Tibial artery (tissue), 4 donors: ENCODE data around the gene STX1A.

Experiments
- DNase-seq, 2 donors: peaks; one replicate each; pipeline ENCODE4 v3.0.0-alpha.2; 2019
- H3K27ac ChIP-seq, 2 donors: fragments of 200-600 bp; sonication (generic) in 1 of 2; 1 replicate in 1 of 2; 2 replicates in 1 of 2; pipeline ENCODE4 v1.5.1; 2018 to 2019; ENCODE audit warnings: mild to moderate bottlenecking in 1 of 2
- H3K27me3 ChIP-seq, 2 donors: fragments of 200-600 bp; sonication (generic) in 1 of 2; one replicate each; pipeline versions ENCODE4 v1.5.1 to v1.6.0; 2016 to 2019
- H3K36me3 ChIP-seq, 3 donors: fragments of 200-600 bp; sonication (generic) in 2 of 3; one replicate each; pipeline ENCODE4 v1.5.1; 2016 to 2019; ENCODE audit warnings: mild to moderate bottlenecking in 2 of 3
- H3K4me1 ChIP-seq, 4 donors: fragments of 200-600 bp; sonication (generic) in 2 of 4; 1 replicate in 3 of 4; 2 replicates in 1 of 4; pipeline ENCODE4 v1.5.1; 2016 to 2019
- H3K4me3 ChIP-seq, 2 donors: fragments of 200-600 bp; sonication (generic) in 1 of 2; 1 replicate in 1 of 2; 2 replicates in 1 of 2; pipeline ENCODE4 v1.5.1; 2018 to 2019; ENCODE audit warnings: mild to moderate bottlenecking in 2 of 2
- H3K9me3 ChIP-seq, 3 donors: fragments of 200-600 bp; sonication (generic) in 1 of 3; one replicate each; pipeline ENCODE4 v1.5.1; 2016 to 2019
- CTCF ChIP-seq, 2 experiments: fragments of 200-600 bp in 1 of 2; fragments of 450-650 bp in 1 of 2; IDR thresholded peaks; one replicate each; pipeline ENCODE4 v1.5.1; 2017 to 2019; ENCODE audit warnings: antibody characterized with exemption in 2 of 2, mild to moderate bottlenecking in 1 of 2, moderate library complexity in 1 of 2
- intact Hi-C: fragments of 100-400 bp; cut with DNase I; formaldehyde crosslinking; loops from one replicate; pipeline ENCODE4 v1.15.0; 2023; ENCODE audit warnings: low total_unique reads

Gene STX1A

DNA sequence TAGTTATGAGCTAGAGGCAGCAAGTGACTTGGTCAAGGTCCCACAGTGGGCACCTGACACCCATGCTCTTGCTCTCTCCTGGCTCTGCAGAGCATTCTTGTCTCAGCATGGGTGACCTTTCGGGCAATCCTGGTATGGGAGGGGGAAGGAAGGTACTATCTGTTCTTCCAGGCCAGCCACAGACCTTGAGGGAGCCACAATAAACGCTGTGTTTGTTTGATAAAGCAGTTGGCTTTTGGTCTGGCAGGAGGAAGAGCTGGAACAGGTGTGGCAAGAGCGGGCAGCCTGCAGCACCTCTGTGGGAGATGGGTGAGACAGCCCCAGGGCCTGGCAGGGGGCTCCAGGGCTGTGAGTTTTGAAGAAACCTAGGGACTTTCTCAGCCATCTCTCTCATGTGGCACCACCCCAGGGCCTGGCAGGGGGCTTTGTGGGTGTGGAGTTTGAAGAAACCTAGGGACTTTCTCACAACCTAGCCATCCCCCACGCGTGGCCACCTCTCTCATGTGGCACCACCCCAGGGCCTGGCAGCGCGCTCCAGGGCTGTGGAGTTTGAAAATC lies 39.2 kb upstream of the STX1A start:
- no peak for TF ChIP-seq CTCF (IDR thresholded peaks at IDR 0.05)
- Histone ChIP-seq H3K4me3 (no peak overlapping the region), H3K9me3 (no peaks in the 10 kb centered on the region), H3K27ac (no peak overlapping the region), H3K27me3 (no peaks in the 10 kb centered on the region), H3K36me3 (no peaks in the 10 kb centered on the region), H3K4me1 (no peaks in the 10 kb centered on the region)
- no peak for DNase-seq
- intact Hi-C loops: loop anchor here (10.0 kb wide), 1 partner anchor 86 kb away; the partner anchor contains the start of gene METTL27

- Histone ChIP-seq H3K4me3 (no peak overlapping the region), H3K36me3 (no peaks in the 10 kb centered on the region), H3K4me1 (peaks cover 0 to 3% (median 0%) of the 10 kb centered on the region in 4 donors), H3K9me3 (no peaks in the 10 kb centered on the region), H3K27me3 (no peaks in the 10 kb centered on the region), H3K27ac (no peak overlapping the region)
- TF ChIP-seq CTCF (IDR thresholded peaks at IDR 0.05): no peak
- intact Hi-C loops: loop anchor here (10.0 kb wide), 2 partner anchors 95 to 285 kb away; partner anchors contain the start of gene METTL27
- no peak for DNase-seq
These were observed 30.7 kb upstream of the STX1A start for GRCh38 chr7:73749931-73750776.

DNA sequence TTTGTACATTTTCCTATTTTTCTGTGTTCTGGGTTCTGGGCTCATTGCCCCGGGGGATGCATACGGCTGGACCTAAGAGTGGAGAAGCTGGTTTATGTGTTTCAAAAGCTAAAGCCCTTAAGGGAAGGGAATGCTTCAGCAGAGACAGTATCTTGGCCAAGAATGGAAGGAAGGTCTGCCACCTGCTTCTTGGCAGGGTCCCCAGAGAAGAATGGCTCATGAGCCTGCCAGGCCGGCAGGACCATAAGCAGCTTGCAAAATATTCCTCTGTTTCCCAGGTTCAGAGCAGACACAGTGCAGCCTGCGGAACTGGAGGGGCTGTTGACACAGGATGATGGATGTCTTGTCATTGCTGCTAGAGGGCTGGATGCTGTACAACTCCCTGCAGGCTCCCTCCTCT lies 26.9 kb upstream of the STX1A start:
- H3K4me3 ChIP-seq: no peak overlapping the region
- intact Hi-C loops: loop anchor here (10.0 kb wide), 1 partner anchor 288 kb away; no protein-coding TSS in a partner anchor
- DNase-seq: no peak
- TF ChIP-seq CTCF (IDR thresholded peaks at IDR 0.05): no peak
- H3K27ac ChIP-seq: no peak overlapping the region
- H3K27me3 ChIP-seq: no peaks in the 10 kb centered on the region
- H3K9me3 ChIP-seq: no peaks in the 10 kb centered on the region
- H3K4me1 ChIP-seq: peaks cover 0 to 23% (median 7%) of the 10 kb centered on the region in 4 donors
- H3K36me3 ChIP-seq: no peaks in the 10 kb centered on the region

- no peak for TF ChIP-seq CTCF (IDR thresholded peaks at IDR 0.05)
- Histone ChIP-seq H3K4me1 (peaks cover 0 to 27% (median 15%) of the 10 kb centered on the region in 4 donors), H3K9me3 (no peaks in the 10 kb centered on the region), H3K27me3 (no peaks in the 10 kb centered on the region), H3K27ac (peak overlapping the region in 1 of 2 donors; percentile 14), H3K36me3 (no peaks in the 10 kb centered on the region), H3K4me3 (no peak overlapping the region)
- intact Hi-C loops: loop anchor here (10.0 kb wide), 1 partner anchor 292 kb away; no protein-coding TSS in a partner anchor
- DNase-seq: peak in 1 of 2 donors; percentile 70
These were observed 23.5 kb upstream of the STX1A start for GRCh38 chr7:73742753-73743641.

DNA sequence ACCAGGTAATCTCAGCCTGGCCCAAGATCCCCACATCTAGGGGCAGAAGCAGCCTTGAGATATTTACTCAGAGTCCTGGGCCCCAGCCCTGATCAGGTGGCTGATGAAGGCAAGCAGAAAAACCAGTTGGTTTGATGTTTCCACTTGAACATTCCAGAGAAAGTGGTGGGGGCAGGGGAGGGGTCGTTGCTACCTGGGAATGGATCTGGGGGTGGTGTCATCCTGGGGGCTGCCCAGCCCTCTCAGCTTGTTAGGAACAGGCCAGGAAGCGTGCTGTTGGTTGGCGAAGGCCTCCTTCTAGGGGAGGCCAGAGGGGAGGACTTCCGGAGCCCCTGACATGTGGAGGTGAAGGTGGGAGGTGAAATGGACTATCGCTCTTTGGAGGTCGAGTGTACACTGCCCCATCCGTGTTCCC lies 22.9 kb upstream of the STX1A start:
- Histone ChIP-seq H3K27me3 (no peaks in the 10 kb centered on the region), H3K27ac (peak overlapping the region in 1 of 2 donors; percentile 14), H3K4me3 (no peak overlapping the region), H3K9me3 (no peaks in the 10 kb centered on the region), H3K36me3 (peaks cover 0 to 3% (median 0%) of the 10 kb centered on the region in 3 donors), H3K4me1 (peaks cover 0 to 34% (median 21%) of the 10 kb centered on the region in 4 donors)
- intact Hi-C loops: loop anchor here (10.0 kb wide), 1 partner anchor 292 kb away; no protein-coding TSS in a partner anchor
- DNase-seq: no peak
- TF ChIP-seq CTCF (IDR thresholded peaks at IDR 0.05): no peak
